ENCODE measurements around the gene SEC63.
"Not testable (repeated sequence)": the region's sequence is repeated elsewhere in the genome, so short reads cannot be mapped to it uniquely, and the experiment has no call there.

The SEC63 gene

GRCh38 chr6:107957909-107958688 is at the start of gene SEC63:
TSS of gene SEC63 (minus strand) at chr6:107958208. CDS start at chr6:107958009, 199 bp downstream.
- DNase-seq, result peak; percentile 94

- DNase-seq, result no peak
Measured at GRCh38 chr6:108005961-108006360, 48.0 kb upstream of the SEC63 start.

GRCh38 chr6:108004861-108005260 is 46.9 kb upstream of the SEC63 start:
- no peak for DNase-seq

GRCh38 chr6:108002365-108003221 is 44.6 kb upstream of the SEC63 start:
- peak; percentile 76 for DNase-seq

- DNase-seq, result no peak
Measured at GRCh38 chr6:108001696-108002231, 43.8 kb upstream of the SEC63 start.

- DNase-seq, result not testable (repeated sequence)
Measured at GRCh38 chr6:108000259-108000658, 42.3 kb upstream of the SEC63 start.

GRCh38 chr6:107999341-107999740 is 41.3 kb upstream of the SEC63 start:
- DNase-seq, result no peak

- DNase-seq, result no peak
Measured at GRCh38 chr6:107991772-107992550, 34.0 kb upstream of the SEC63 start.

- no peak for DNase-seq
Measured at GRCh38 chr6:107991061-107991460, 33.1 kb upstream of the SEC63 start.

- peak; percentile 28 for DNase-seq
Measured at GRCh38 chr6:107990587-107990986, 32.6 kb upstream of the SEC63 start.

GRCh38 chr6:107989166-107990094 is 31.4 kb upstream of the SEC63 start:
- no peak for DNase-seq

- no peak for DNase-seq
Measured at GRCh38 chr6:107988570-107988969, 30.6 kb upstream of the SEC63 start.

- no peak for DNase-seq
Measured at GRCh38 chr6:107987805-107988204, 29.8 kb upstream of the SEC63 start.

- no peak for DNase-seq
Measured at GRCh38 chr6:107985701-107986100, 27.7 kb upstream of the SEC63 start.

- DNase-seq, result no peak
Measured at GRCh38 chr6:107983811-107984210, 25.8 kb upstream of the SEC63 start.

GRCh38 chr6:107982486-107982885 is 24.5 kb upstream of the SEC63 start:
- DNase-seq, result no peak

GRCh38 chr6:107981695-107982094 is 23.7 kb upstream of the SEC63 start:
- no peak for DNase-seq

- DNase-seq, result peak; percentile 62
Measured at GRCh38 chr6:107977283-107977682, 19.3 kb upstream of the SEC63 start.

- DNase-seq, result no peak
Measured at GRCh38 chr6:107976155-107976783, 18.3 kb upstream of the SEC63 start.

- DNase-seq, result no peak
Measured at GRCh38 chr6:107973594-107973993, 15.6 kb upstream of the SEC63 start.

GRCh38 chr6:107972413-107973096 is 14.5 kb upstream of the SEC63 start:
- DNase-seq, result no peak
